Dermis blood vessel endothelial cell (primary cell): Measurements from ENCODE around the gene ARL11. TPM values are rescaled to one million over a fixed set of nuclear protein-coding genes. Genes with fewer than 3 reads are reported as not detected.

Experiments
- DNase-seq: peaks from one replicate; pipeline ENCODE4 v3.0.0; 2010
- total RNA-seq: library from RNA; depleted of rRNA; stranded (reverse); fragments of >200 nt; gene quantifications from 2 replicates; pipeline ENCODE4 v1.2.3, GENCODE V29; 2014

Gene ARL11
- total RNA-seq, 1 donor from 2014 or later = 0.51 TPM

DNA sequence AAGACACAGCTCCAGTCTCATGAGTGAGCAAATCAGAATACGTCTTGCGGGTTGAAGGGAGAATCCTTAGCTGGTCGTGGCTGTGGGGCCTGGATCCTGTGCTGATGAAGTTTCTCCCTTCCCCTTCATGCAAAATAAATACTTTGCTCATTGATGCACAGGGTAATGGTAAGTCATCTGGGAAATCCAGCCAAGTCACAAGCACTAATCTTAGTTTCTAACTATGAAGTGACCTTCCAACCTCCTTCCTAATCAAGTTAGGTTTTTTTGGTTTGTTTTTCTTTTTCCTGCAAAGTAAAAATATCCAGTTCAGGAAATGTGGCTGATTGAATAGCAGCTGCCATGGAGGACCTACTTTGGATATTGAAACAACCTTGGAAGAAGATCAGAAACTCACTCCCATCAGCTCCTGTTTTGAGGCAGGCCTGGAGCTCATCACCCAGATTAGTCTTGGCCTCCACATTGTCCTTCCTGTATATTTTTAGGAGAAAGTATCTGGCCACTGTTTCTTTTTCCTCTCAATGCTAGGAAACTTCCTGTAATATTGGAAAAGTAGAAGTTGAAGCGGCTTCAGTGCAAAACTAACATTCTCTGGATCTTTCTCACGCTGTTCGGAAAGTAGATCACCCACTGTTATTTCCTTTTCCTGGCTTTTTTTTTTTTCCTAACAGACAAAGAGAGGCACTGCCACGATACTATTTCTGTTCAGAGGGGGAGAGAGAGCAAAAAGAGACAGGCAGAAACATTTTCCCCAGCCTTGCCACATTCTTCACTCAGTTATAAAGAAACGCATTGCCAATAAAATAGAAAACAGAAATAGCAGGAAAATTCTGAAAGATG, 12.3 kb upstream of the ARL11 start:
- peak; percentile 86 for DNase-seq

DNA sequence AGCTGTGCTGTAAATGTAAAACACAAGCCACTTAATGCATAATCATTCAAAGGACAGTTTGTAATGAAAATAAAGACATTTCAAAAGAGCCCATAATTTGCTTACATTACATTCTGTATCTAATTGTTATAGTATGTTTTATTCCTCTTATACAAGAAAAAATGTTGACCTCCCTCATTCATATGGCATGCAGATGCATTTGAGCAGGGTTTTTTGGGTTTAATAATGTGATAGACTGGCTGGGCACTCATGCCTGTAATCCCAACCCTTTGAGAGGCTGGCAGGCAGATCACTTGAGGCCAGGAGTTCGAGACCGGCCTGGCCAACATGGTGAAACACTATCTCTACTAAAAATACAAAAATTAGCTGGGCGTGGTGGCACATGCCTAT, 11.6 kb upstream of the ARL11 start:
- no peak for DNase-seq

DNA sequence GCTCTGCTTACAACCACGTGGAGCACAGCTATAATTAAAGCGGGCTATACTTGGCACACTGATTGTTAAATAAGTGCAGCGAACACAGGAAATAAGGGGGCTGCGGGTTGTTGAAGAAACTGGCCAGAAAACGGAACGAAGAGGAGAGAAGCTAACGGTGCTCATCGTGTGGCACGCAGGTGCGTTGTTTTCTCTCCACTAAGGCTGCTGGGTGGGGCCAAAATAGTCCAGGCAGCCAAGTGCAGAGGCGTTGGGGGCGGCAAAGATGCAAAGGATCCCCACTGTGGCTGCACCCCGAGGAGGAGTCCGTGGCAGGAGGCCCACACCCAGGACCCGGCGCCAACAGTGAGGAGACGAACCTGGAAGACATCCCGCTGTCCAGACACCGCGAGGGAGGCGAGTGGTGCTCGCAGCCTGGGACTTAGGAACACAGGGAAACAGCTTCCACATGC, 8.1 kb upstream of the ARL11 start:
- no peak for DNase-seq

DNA sequence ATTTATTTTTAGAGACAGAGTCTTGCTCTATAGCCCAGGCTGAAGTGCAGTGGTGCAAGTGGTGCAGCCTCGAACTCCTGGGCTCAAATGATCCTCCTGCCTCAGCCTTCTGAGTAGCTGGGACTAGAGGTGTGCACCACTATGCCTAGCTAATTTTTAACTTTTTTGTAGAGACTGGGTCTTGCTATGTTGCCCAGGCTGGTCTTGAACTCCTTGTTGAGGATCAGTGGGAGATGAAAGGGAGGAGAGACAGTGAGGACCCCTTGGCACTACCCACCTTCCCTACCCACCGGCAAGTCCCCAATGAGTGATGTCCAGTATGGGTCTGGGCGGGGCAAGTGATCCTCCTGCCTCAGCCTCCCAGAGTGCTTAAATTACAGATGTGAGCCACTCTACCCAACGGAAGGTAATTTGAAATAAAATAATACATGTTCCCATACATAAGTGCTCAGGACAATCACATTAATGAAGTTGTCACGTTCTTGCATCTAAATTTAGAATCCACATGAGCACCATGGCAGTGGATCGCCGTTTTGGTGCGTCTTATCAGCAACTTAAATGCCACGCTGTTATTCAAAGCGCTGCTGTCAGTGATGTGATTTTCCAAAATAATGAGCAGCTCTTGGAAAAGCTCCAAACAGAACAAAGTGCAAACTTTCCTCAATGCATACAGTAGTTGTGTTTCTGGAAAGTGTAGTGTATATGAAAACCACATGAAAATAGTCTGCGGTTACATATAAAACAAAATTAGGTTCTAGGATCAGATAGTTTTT, 5.9 kb upstream of the ARL11 start:
- DNase-seq = peak; percentile 59

DNA sequence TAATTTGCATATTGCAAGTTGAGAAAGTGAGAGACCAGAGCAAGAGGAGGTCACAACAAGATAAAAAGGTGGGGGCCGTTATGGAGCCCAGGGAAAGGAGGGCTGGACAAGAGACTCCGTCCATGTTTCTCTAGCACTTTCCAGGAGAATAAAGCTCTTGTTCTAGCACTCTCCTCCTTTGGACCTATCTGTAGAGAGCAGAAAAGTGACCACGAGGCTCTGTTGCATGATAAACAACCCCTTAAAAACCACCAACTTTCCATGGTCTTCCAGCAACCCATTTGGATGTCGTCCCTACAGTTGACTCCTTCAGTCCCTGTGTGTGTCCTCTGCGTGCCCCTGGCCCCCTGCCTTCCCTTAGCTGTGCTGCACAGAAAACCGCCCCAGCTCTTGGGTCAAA, 4.1 kb upstream of the ARL11 start:
- no peak for DNase-seq

DNA sequence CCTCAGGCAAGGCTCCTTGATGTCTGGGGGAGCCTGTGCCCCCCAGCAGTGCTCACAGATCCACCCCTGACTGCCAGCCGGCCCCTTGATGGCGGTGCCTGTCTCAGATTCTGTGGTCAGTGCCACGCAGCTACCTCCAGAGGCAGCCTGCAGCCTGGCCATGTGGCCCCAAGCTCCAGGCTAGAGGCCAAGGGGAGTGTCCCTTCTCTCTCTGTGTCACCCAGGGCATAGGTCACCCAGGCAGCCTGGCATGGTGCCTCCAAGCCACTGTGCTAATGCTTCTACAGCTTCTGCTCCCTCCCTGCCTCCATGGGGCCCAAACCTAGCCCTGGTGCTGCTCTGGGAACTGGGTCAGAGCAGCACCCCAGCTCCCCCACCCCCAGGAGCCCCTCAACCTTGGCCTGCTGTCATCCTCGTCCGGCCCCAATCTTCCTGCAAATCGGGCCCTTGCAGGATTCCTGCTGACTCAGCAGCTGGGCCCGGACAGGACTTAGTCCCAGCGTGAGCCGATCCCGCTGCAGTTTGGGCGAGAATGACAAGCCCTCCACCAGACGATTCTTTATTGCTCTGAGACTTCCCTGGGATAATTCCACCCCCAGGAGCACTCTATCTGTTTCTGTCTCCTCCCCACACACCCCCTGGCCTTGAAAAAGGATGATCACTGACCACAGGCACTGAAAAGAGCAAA, 2.8 kb upstream of the ARL11 start:
- DNase-seq = no peak

DNA sequence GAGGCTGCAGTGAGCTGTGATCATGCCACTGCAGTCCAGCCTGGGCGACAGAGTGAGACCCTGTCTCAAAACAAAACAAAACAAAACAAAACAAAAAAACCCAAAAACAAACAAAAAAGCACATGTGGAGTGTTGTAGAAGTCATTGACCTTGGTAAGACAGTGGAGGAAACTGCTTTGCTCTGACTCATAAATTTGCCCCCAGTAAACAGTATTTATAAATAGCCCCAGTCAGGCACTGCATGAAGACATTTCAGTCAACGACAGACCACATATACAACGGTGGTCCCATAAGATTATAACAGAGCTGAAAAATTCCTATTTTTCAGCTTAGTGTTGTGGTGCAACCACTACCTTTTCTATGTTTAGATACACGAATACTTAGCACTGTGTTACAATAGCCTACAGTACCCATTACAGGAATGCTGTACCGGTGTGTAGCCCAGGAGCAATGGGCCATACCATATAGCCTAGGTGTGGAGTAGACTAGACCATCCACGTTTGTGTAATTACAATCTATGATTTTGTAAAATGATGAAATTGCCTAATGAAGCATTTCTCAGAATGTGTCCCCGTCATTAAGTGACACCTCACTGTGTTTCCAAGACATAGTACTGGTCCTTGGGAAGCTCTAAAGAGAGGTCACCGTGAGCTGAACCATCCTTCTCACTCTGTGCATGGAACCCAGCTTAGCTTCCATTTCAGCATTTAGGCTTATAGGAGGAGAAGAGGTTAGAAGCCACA, 1.1 kb downstream of the ARL11 start:
- peak; percentile 58 for DNase-seq

DNA sequence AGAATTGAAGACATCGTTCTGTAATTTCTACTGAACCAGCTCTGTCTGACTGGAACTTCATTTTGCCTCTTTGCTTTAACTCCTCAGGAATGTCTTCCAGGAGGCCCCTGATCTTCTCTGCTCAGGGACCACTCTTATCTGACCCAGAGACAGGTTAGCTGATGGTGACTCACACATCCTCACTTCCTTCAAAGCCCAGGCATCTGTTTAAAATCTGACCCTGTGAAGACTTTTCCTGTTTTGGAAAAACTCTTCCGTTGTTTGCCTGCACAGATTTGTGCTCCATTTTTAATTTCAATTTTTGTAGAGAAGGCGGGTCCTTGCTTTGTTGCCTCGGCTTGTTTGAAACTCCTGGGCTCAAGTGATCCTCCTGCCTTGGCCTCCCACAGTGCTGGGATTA, 1.6 kb downstream of the ARL11 start:
- peak; percentile 85 for DNase-seq

DNA sequence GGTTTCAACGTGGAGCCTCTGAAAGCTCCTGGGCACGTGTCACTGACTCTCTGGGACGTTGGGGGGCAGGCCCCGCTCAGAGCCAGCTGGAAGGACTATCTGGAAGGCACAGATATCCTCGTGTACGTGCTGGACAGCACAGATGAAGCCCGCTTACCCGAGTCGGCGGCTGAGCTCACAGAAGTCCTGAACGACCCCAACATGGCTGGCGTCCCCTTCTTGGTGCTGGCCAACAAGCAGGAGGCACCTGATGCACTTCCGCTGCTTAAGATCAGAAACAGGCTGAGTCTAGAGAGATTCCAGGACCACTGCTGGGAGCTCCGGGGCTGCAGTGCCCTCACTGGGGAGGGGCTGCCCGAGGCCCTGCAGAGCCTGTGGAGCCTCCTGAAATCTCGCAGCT, 2.3 kb downstream of the ARL11 start:
- DNase-seq = no peak

DNA sequence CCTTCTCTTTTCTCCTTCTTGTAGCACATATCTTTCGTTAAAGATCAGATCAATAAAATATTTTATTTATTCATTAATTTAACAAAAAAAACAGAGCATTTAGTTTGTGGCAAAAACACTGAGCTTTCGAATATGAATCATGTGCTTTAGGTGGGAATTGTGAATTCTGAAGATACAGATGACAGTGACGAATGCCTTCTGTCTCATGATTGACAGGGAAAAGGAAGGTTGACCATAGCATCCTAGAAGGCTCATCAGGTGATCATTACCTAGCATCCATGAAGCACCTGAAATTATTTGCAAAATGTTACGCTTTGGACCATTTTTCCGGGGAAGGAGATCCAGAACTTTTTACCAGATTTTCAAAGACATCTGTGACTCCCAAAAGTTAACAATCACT, 3.8 kb downstream of the ARL11 start:
- DNase-seq = no peak

DNA sequence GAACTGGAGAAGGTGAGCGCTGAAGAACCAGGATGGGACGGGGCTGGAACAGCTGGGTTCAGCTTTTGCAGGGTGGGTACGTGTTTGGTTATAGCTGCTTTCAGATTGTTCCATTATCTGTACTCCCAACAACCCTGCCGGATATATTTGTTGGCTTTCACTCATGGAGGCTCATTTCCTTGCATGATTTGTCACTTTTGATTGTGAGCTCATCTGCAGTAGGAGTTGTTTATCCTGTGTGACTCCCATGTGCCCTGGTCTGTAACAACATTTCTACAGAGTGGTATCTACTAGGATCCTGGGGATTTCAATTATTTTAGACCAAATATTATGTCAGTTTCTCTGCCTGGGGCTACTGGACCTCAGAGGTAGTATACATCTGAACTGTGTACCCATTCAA, 5.4 kb downstream of the ARL11 start:
- DNase-seq = peak; percentile 79

DNA sequence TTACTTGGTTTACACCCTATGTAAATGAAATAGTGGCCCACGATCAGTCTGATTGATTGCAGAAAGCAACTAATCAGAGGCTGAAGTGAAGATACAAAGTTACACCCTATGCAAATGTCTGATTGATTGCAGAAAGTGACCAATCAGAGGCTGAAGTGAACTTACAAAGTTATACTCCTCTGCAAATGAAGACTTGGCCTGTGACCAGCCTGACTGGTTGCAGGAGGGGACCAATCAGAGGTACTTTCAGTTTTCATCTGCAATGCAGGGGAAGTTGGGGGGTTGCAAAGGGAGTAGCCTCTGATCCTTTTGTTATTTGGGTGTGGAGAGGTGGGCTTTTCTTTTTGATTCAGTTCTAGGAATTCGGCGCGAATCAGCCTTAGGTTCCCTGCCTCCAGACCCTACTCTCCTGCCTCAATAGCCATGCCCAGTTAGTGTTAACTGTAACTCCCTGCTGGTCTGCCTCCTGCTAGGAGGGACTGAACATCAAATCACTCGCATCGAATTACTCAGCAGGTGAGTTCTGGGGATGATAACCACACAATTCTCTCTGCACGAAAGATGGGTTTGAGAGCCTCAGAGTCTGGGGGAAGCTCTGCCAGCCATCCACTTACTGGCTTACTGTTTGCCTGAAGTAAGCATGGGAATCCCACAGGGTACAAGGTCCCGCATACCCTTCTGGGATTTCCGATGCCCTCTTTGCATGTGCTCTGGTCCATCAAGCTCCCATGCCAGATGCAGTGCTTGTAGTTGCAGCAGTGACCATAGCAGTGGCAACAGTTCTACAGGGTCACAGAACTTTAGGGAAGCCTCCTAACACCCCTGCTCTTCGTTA, 7.5 kb downstream of the ARL11 start:
- peak; percentile 58 for DNase-seq

DNA sequence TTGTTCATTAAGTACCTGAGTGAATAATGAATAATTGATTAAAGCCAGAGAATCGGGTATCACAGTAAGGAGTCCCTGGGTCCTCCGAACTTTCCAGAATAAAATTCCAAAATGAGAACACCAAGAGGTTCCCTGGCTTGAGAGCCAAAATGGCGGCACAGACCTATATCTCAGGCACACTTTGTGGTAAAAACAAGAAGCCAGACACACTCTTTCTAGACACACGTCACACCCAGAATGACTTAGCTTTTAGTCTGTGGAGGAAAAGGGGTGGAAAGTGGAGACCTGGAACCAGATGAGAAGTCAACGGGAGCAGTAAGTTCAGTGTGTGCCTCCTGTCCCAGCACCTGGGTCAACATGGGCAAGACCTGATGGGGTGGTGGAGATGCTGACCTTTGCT, 8.4 kb downstream of the ARL11 start:
- no peak for DNase-seq

DNA sequence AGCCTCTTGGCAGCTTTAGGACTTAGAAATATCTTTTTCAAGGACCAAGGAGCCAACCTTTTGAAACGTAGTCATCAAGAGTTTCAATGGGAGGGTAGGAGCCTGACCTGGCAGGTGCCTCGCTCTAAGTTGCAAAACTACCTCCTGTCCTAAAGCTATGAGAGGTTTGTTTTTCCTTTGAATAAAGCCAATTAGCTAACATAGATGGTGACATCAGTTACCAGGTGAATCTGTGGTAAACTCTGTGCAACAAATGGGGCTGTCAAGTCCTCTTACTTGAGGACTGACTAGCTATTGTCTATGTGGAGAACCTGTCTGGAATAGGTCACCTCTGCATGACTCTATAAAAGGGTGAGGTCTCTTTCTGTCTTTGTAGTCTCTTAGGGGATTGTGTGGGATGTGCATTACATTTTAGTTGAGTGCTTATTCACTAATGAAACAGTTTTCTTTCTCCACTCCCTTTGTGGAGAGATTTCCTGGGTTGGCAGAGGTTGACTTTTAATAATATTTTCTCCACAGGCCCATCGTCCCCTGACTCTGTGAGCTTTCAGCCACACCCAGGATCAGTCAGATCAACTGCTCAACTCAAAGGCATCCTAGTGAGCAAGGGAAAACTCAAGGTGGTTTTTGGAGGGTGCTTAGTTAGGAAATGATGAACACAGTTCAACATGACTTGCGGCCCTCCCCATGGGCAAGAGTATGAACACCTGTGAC, 9.9 kb downstream of the ARL11 start:
- DNase-seq = no peak

DNA sequence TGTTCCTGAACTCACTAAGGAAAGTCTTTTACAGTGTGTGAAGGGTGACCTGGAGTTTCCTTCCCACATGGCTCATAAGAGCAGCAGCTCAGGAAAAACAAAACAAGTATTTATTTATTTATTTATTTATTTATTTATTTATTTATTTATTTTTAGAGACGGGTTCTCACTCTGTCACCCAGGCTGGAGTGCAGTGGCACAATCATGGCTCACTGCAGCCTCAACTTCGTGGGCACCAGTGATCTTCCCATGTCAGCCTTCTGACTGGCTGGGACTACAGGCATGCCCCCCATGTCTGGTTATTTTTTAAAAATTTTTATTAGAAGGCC, 10.4 kb downstream of the ARL11 start:
- no peak for DNase-seq

DNA sequence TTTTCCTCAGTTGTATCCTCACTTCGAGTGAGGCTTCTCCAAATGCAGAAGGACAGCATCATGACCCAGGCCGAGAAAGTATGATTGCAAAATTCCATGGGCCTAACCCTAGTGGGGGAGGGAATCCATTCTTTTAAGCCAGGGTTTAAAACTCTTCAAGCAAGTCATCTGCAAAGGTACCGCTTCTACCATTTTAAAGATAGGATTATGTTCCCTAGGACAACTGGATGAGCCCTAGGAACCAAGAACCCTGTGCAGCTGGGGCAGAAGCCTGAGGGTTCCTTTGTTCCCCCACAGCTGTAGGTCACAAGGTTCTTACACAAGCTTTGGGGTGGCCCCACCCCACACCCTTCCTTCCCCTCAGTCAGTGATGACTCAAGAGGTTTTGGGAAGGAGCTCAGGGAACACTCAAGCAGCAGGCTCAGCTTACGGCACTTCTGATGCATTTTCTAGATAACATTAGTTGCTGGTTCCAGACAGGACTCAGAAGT, 13.5 kb downstream of the ARL11 start:
- peak; percentile 54 for DNase-seq

DNA sequence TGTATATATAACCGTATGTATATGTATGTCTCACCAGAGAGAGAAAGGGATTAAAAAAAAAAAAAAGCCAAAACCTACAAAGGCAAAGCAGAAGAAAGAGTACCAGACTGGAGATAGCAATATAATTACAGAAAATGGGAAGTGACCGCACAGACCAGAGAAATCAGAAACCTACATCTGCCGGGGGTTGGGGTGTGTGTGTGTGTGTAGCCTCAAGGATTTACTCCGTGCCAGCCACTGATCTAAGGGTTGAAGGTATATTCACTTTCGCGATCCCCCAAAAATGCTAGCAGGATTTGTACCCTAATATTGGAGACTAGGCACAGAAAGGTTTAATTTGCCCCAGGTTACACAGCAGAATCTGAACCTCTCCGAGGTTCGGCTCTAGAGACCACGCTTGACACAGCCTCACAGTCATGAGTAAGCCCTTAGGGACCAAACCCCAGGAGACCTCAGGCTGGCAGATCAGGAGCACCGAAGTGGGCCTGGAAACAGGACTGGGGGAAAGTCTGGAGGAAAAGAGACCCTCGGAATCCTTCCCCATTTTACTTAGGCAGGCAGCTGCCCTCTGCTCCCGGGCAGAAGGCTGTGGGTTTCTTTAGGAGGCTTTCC, 14.8 kb downstream of the ARL11 start:
- no peak for DNase-seq

DNA sequence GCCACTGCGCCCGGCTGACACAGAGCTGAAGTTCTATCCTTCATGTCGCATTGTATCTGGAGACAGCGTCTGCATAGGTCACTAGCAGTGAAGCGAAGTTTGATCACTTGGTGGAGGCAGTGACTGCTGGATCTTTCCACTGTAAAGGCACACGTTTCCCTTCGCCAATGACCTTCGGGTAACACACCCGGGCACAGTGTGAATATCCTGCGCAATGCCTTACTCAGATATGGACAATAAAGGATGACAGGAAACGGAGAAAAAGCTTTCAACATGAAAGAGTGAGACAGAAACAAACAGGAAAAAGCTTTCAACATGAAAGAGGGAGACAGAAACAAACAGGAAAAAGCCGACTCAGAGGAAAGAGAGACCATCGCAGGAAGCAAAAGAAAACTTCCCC, 17.1 kb downstream of the ARL11 start:
- peak; percentile 31 for DNase-seq

DNA sequence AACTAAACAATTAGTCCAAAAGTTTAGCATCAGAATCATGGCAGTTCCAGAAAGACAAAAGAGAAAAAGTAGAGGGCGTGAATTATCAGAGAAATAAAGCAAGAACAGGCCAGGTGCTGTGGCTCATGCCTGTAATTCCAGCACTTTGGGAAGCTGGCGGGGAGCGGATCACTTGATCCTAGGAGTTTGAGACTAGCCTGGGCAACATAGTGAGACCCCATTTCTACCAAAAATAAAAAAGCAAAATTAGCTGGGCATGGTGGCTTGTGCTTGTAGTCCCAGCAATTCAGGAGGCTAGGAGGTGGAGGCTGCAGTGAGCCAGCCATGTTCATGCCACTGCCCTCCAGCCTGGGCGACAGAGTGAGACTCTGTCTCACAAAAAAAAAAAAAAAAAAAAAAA, 18.4 kb downstream of the ARL11 start:
- no peak for DNase-seq

DNA sequence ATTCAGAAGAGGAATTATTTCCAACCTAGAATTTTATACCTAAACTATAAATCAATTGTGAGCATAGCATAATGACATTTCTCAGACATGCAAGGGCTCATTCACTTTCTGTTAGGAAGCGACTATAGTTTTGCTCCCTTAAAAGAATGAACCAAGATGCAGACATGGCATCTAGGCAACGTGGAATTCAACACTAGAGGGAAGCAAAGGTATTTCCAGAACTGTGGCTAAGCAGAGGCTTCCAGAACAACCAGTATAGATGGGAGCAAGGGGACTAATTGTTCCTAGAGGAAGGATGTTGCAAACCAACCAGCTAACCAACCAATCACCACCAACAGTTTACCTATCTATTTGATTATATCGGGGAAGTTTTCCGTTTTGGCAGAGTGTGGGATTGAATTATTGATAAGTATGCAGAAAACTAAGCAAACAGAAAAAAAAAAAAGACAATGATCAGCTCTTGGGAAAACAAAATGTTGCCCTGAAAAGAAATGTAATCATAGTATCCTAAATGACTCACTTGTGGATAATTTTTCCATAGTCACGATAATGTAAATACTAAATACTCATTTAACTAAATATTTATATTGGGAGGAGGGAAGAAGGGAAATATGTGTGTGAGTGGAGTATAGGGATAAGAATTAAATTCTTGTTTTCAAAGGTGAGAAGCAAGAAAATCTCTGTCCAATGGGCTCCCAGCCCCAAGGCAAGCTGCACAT, 21.1 kb downstream of the ARL11 start:
- DNase-seq = peak; percentile 69
